K562 (cell line): ENCODE results near the gene RTCA. TPM values are rescaled to one million over a fixed set of nuclear protein-coding genes. Genes with fewer than 3 reads are reported as not detected.
A peak's percentile ranks its signal among the peaks of the same experiment; 100 is the strongest.

Source experiments
- BRD4 ChIP-seq: fragments of 200-600 bp; sonication (generic); IDR thresholded peaks from 2 replicates; pipeline ENCODE4 v1.6.1; 2017; ENCODE audit warnings: inconsistent platforms
- BRD9 ChIP-seq: fragments of 450-650 bp; IDR thresholded peaks from 2 replicates; pipeline ENCODE4 v1.6.1; 2018; ENCODE audit warnings: low read depth; ENCODE audit not compliant: partially characterized antibody
- CREB1 ChIP-seq, 2 experiments: sonication (generic) in 1 of 2; formaldehyde crosslinking in 1 of 2; IDR thresholded peaks; 2 replicates each; pipeline versions ENCODE4 v1.6.1 to v1.8.0; 2012 to 2022; ENCODE audit warnings: inconsistent platforms in 1 of 2, mild to moderate bottlenecking in 1 of 2, missing genetic modification reagents in 1 of 2, moderate library complexity in 1 of 2
- CSDE1 ChIP-seq, 2 experiments: fragments of 450-650 bp; IDR thresholded peaks; 2 replicates each; pipeline ENCODE4 v1.6.1; 2016; ENCODE audit warnings: mild to moderate bottlenecking in 1 of 2
- DDX20 ChIP-seq: fragments of 450-650 bp; IDR thresholded peaks from 2 replicates; pipeline ENCODE4 v1.6.1; 2016; ENCODE audit warnings: missing genetic modification characterization, low read depth, mild to moderate bottlenecking, missing compliant biosample characterization, moderate library complexity
- GABPB1 ChIP-seq: sonication (generic); formaldehyde crosslinking; IDR thresholded peaks from 2 replicates; pipeline ENCODE4 v1.8.0; 2022; ENCODE audit warnings: mild to moderate bottlenecking, missing genetic modification reagents
- HMBOX1 ChIP-seq: sonication (generic); IDR thresholded peaks from 2 replicates; pipeline ENCODE4 v1.6.1; 2016
- IRF9 ChIP-seq: fragments of 450-650 bp; IDR thresholded peaks from 2 replicates; pipeline ENCODE4 v1.6.1; 2016; ENCODE audit warnings: missing biosample characterization, missing genetic modification characterization
- KAT7 ChIP-seq: sonication (generic); formaldehyde crosslinking; IDR thresholded peaks from 2 replicates; pipeline ENCODE4 v1.8.0; 2022; ENCODE audit warnings: missing genetic modification reagents, mild to moderate bottlenecking, borderline replicate concordance
- KLF10 ChIP-seq: fragments of 250-450 bp; sonication (Bioruptor Pico); IDR thresholded peaks from 2 replicates; pipeline ENCODE4 v1.6.1; 2021; ENCODE audit warnings: matching md5 sums
- LARP7 ChIP-seq: fragments of 450-650 bp; IDR thresholded peaks from 2 replicates; pipeline ENCODE4 v1.6.1; 2016
- LEF1 ChIP-seq: fragments of 450-650 bp; IDR thresholded peaks from 2 replicates; pipeline ENCODE4 v1.6.1; 2016; ENCODE audit warnings: mild to moderate bottlenecking
- PKNOX1 ChIP-seq: fragments of 450-650 bp; IDR thresholded peaks from 2 replicates; pipeline ENCODE4 v1.6.1; 2016
- PRMT5 ChIP-seq: sonication (generic); formaldehyde crosslinking; IDR thresholded peaks from 2 replicates; pipeline ENCODE4 v1.5.0; 2020; ENCODE audit warnings: missing genetic modification reagents
- SMARCC2 ChIP-seq: fragments of 450-650 bp; IDR thresholded peaks from 2 replicates; pipeline ENCODE4 v1.6.1; 2017; ENCODE audit warnings: antibody characterized with exemption, moderate library complexity, mild to moderate bottlenecking, low read depth
- SPI1 ChIP-seq: IDR thresholded peaks from 2 replicates; pipeline ENCODE4 v1.6.1; 2011; ENCODE audit warnings: low read depth, low read length, control low read depth, borderline replicate concordance
- TCF7L2 ChIP-seq: fragments of 150-350 bp; IDR thresholded peaks from 2 replicates; pipeline ENCODE4 v1.6.1; 2016; ENCODE audit warnings: low read depth, mild to moderate bottlenecking, low read length, moderate library complexity
- ZBTB2 ChIP-seq: fragments of 450-650 bp; IDR thresholded peaks from 2 replicates; pipeline ENCODE4 v1.6.1; 2016; ENCODE audit warnings: antibody characterized with exemption
- ZBTB5 ChIP-seq: fragments of 450-650 bp; IDR thresholded peaks from 2 replicates; pipeline ENCODE4 v1.6.1; 2017; ENCODE audit warnings: antibody characterized with exemption
- ZNF143 ChIP-seq: sonication (generic); formaldehyde crosslinking; IDR thresholded peaks from 2 replicates; pipeline ENCODE4 v1.9.0; 2022; ENCODE audit warnings: mild to moderate bottlenecking, missing genetic modification reagents
- ZNF217 ChIP-seq: sonication (generic); formaldehyde crosslinking; IDR thresholded peaks from 2 replicates; pipeline ENCODE4 v1.8.0; 2022; ENCODE audit warnings: mild to moderate bottlenecking, missing genetic modification reagents
- ZNF395 ChIP-seq: fragments of 200-800 bp; sonication (Bioruptor generic); IDR thresholded peaks from 2 replicates; pipeline ENCODE4 v1.6.1; 2017; ENCODE audit warnings: missing genetic modification characterization, missing compliant biosample characterization
- ZNF707 ChIP-seq: fragments of 250-450 bp; sonication (Bioruptor Pico); conservative IDR thresholded peaks from 2 replicates; pipeline ENCODE4 v1.8.0; 2022; ENCODE audit warnings: inconsistent platforms, mild to moderate bottlenecking, moderate library complexity
- polyA plus RNA-seq, 8 experiments: library from polyadenylated mRNA; depleted of rRNA in 4 of 8; stranded (reverse) in 5 of 8; unstranded in 3 of 8; fragments of >200 nt; fragmentation: Nextera tagmentation in 2 of 8; fragmentation: Illumina TruSeq in 1 of 8; extraction: Ambion mirVana in 2 of 8; extraction: Trizol in 1 of 8; gene quantifications; 2 replicates each; pipeline versions ENCODE4 v1.2.1 to v1.2.3, GENCODE V29; 2011 to 2014; ENCODE audit warnings: inconsistent platforms in 1 of 8, missing spikeins in 1 of 8
- total RNA-seq, 7 experiments: library from RNA; depleted of rRNA in 6 of 7; stranded (reverse); fragments of >200 nt in 6 of 7; fragmentation: Illumina TruSeq in 2 of 7; extraction: Trizol in 2 of 7; gene quantifications; 2 replicates each; pipeline versions ENCODE4 v1.2.1 to v1.2.3, GENCODE V29; 2011 to 2021; ENCODE audit warnings: low replicate concordance in 1 of 7

RTCA gene
- total and polyA plus RNA-seq, 9 of the 15 experiments (the other 6 are each of a cell fraction or from before 2014, with no cell fraction given) = 11.6 to 57.2 (median 43.2) TPM

GRCh38 chr1:100246738-100247137 is 19.3 kb upstream of the RTCA start (continued):
- TF ChIP-seq IRF9 (tag) = no peak
- no peak for TF ChIP-seq SPI1
- no peak for TF ChIP-seq TCF7L2
- peak; percentile 57; the same call in 1 of the 2 replicates for TF ChIP-seq SMARCC2
- TF ChIP-seq DDX20 (tag) = no peak
- peak; percentile 62; the same call in 1 of the 2 replicates for TF ChIP-seq ZBTB2
- TF ChIP-seq LARP7 = no peak
- TF ChIP-seq ZNF217 (CRISPR knock-in tag) = no peak
- no peak for TF ChIP-seq CSDE1 (IDR thresholded peaks at IDR 0.05)
- peak; percentile 21; the same call in 1 of the 2 replicates for TF ChIP-seq PKNOX1
- TF ChIP-seq HMBOX1 = peak; percentile 68; the same call in 1 of the 2 replicates
- TF ChIP-seq KAT7 (CRISPR knock-in tag) = no peak
- no peak for TF ChIP-seq KLF10 (CRISPR knock-in tag)
- TF ChIP-seq ZNF707 = no peak
- TF ChIP-seq ZNF395 (CRISPR knock-in tag) = no peak
- peak; percentile 22 for TF ChIP-seq BRD9
- TF ChIP-seq BRD4 = no peak
- TF ChIP-seq LEF1 = 0 out of 2 replicates have a peak, but pooled peaks have one; percentile 34
- no peak for TF ChIP-seq PRMT5 (CRISPR knock-in tag)
- no peak for TF ChIP-seq GABPB1
- no peak for TF ChIP-seq ZNF143 (CRISPR knock-in tag)
- TF ChIP-seq CREB1 (IDR thresholded peaks at IDR 0.05) = no peak
- no peak for TF ChIP-seq CREB1 (CRISPR knock-in tag; IDR thresholded peaks at IDR 0.05)
- TF ChIP-seq ZBTB5 = no peak
